Stimulated activated CD4-positive, alpha-beta T cell treated with anti-CD3 and anti-CD28 coated beads, TNF-alpha, amount 100 ng/mL, for 1 hour (primary cell): ENCODE measurements around the gene FOXI3.
"Not testable (repeated sequence)": the region's sequence is repeated elsewhere in the genome, so short reads cannot be mapped to it uniquely, and the experiment has no call there.

Experiments used
- DNase-seq, 3 donors: peaks; one replicate each; pipeline ENCODE4 v3.0.0-alpha.2; 2020; ENCODE audit warnings: low read depth in 3 of 3, low spot score in 1 of 3

Gene FOXI3

GRCh38 chr2:88442473-88442872 lies 10.0 kb downstream of the FOXI3 start:
- DNase-seq = no peak

DNA sequence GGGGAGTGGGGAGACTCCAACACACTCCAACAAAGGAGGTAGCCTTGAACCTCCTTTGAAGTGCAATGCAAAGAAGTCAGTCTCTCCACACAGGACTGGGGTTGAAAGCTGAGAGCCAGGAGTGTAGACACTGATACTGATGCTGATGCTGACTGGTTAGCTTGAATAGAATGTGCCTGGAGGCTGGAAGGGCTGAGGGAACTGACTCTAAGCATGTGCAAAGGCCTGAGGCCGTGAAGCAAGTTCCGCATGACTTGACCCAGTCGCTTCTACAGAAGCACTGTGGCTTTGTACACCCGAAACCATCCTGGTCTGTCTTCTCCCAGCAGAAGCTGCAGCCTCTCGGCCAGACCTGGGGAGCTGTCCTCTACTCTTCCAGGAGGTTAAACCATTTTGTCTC lies 10.4 kb downstream of the FOXI3 start:
- no peak for DNase-seq

DNA sequence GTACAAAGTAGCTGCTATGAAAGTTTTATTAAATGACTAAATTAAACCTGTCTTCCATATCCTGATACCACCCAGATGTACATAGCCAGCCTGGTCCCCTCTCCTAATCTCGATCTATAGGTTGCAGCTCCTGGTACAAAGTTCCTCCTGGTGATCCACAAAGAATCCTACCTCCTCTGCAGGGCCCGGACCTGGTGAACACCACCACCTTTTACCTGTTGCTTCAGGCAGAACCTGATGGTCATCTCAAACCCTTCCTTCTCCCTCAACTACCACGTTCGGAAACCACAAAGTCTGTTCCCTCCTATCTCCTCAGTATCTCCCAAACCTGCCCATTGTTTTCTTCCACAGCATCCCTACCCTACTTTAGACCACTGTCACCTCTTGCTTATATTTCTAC lies 15.5 kb downstream of the FOXI3 start:
- no peak for DNase-seq

DNA sequence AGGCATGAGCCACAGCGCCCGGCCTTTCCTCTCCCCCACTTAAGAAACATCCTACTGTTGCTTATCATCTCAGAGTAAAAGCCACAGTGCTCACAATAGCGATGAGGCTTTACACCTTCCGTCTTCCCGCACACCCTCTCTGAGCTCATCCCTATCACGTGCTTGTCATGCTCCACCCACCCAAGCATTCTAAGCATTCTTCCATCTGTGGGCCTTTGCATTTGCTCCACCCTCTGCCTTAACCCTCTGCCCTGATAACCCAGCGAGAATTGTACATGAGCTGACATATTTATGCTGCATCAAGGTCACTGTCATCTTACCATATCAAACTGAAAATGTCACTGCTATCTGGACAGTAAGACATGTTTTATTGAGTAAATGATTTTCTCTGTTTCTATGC lies 22.6 kb downstream of the FOXI3 start:
- no peak for DNase-seq

GRCh38 chr2:88423733-88424132 lies 28.8 kb downstream of the FOXI3 start:
- DNase-seq = no peak

GRCh38 chr2:88419051-88419450 lies 33.4 kb downstream of the FOXI3 start:
- DNase-seq = not testable (repeated sequence)

DNA sequence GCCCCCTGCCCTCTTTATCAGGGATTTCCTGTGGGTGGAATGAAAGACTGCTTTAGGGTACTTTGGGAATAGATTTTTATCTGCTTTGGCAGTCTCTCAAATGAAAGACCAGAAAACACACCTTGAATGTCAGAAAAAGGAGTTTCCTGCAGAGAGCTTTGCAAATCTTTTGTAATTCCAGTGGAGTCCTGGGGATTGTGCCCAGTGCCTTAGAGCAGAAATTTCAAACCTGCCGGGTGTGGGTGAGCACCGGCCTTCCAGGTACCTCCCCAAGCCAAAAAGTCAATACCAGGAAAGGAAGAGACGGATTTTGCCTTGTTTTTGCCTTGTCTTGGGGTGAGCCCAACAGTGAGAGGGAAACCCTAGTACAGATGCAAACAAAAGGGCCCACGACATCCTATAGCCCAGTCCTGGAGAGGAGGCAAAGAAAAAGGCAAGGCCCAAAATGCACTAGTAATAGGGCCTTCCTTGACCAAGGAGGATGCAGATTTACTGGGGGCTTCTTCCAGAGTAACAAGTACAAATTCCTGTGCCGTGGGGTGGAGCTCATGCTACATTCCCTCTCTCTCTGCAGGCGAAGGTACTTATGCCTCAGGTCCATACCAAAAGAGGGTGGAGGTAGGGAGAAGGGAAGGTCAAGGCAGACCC lies 36.4 kb downstream of the FOXI3 start:
- no peak for DNase-seq

DNA sequence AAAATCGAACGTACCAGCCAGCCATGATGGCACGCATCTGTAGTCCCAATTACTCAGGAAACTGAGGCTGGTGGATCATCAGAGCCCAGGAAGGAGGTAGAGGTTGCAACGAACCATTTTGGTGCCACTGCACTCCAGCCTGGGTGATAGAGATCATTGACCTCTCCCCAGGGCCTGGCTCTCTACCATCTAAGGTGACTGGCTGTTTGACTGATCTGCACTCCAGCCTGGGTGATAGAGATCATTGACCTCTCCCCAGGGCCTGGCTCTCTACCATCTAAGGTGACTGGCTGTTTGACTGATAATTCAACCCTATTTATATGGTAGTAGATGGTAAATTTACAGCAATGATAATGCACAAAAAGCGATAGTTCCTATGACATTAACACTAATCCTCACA lies 43.6 kb downstream of the FOXI3 start:
- not testable (repeated sequence) for DNase-seq

DNA sequence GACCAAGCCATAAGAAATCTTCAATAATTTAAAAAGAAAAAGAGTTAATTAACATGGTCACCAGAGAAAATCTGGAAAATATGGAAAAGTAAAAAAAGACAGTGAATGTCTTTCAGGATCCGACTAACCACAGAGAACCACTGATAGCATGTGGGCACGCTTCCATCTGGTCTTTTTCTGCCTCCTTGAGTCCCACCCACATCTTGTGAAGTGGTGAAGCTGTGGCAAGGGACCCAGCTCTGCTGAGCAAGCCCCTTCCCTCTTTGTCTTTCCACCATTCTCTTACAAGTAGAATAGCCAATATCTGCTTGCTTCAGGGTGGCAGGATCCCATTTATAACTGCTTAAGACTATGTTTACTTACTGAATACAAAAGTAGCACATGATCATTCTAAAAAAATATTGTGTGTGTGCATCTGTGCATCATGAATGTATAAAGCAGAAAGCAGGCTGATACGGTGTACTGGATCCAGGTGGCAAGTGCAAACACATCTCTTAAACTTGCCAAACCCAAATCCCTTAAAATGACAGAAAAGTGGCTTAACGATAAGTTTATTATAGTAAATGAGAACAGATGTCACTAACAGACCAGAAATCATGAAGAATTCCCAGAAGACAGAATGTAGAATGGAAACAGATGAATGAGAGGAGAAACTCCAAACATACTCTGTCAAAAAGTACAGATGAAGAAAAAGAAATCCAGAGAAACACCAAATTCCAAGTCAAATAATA lies 52.3 kb downstream of the FOXI3 start:
- DNase-seq = no peak

DNA sequence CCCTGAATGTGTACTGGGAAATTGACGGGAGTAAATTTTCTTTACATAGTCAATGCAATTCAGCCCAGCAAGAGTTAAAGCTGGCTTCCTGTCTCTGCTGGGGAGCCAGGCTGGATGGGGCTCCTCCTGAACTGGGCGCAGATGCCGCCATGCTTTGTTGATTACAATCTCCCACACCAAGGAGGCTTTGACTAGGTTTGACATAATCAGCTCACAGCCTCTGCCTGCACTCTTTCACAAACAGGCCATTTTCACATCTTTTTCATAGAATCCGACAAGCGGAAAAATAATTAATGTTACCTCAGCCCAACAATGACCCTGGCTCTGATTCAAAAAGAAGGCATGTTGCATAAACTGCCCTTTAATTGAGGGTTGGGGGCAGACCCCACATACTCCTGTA lies 54.3 kb downstream of the FOXI3 start:
- DNase-seq = no peak
